C4-2B (cell line): ENCODE measurements around the gene TULP3.
A peak's percentile ranks its signal among the peaks of the same experiment; 100 is the strongest.

Experiments
- H3K27ac ChIP-seq: fragments of 450-650 bp; 2 replicates; pipeline ENCODE4 v1.5.1; 2017
- CTCF ChIP-seq: fragments of 450-650 bp; conservative IDR thresholded peaks from 2 replicates; pipeline ENCODE4 v1.5.1; 2017; ENCODE audit warnings: mild to moderate bottlenecking
- ZFX ChIP-seq: fragments of 450-650 bp; IDR thresholded peaks from 2 replicates; pipeline ENCODE4 v1.6.1; 2017

Gene TULP3

GRCh38 chr12:2890388-2891239 is at the start of gene TULP3:
Gene TULP3 (plus strand): TSS chr12:2890891. CDS start chr12:2890948, 57 bp downstream.
- TF ChIP-seq CTCF (no peak; the same call in 1 of the 2 replicates), ZFX (no peak; the same call in 1 of the 2 replicates)
- H3K27ac ChIP-seq: peak within 1 kb of the TSS; percentile 87

- no peak overlapping the region for H3K27ac ChIP-seq
- no peak for TF ChIP-seq CTCF
Measured at GRCh38 chr12:2841056-2841650, 49.5 kb upstream of the TULP3 start.

- H3K27ac ChIP-seq: no peak overlapping the region
- TF ChIP-seq CTCF (no peak), ZFX (no peak)
Measured at GRCh38 chr12:2842948-2843347, 47.7 kb upstream of the TULP3 start.

GRCh38 chr12:2844786-2845185 is 45.9 kb upstream of the TULP3 start:
- no peak overlapping the region for H3K27ac ChIP-seq
- no peak for TF ChIP-seq CTCF
- TF ChIP-seq ZFX: no peak

- TF ChIP-seq ZFX (no peak), CTCF (no peak)
- no peak overlapping the region for H3K27ac ChIP-seq
Measured at GRCh38 chr12:2845280-2845679, 45.4 kb upstream of the TULP3 start.

- TF ChIP-seq CTCF: no peak
- no peak for TF ChIP-seq ZFX
- H3K27ac ChIP-seq: no peak overlapping the region
Measured at GRCh38 chr12:2851931-2852330, 38.8 kb upstream of the TULP3 start.

GRCh38 chr12:2853626-2854025 is 37.1 kb upstream of the TULP3 start:
- TF ChIP-seq ZFX (no peak), CTCF (peak; percentile 94)
- H3K27ac ChIP-seq: no peak overlapping the region
